ENCODE data around the gene NME9.

NME9 gene

DNA sequence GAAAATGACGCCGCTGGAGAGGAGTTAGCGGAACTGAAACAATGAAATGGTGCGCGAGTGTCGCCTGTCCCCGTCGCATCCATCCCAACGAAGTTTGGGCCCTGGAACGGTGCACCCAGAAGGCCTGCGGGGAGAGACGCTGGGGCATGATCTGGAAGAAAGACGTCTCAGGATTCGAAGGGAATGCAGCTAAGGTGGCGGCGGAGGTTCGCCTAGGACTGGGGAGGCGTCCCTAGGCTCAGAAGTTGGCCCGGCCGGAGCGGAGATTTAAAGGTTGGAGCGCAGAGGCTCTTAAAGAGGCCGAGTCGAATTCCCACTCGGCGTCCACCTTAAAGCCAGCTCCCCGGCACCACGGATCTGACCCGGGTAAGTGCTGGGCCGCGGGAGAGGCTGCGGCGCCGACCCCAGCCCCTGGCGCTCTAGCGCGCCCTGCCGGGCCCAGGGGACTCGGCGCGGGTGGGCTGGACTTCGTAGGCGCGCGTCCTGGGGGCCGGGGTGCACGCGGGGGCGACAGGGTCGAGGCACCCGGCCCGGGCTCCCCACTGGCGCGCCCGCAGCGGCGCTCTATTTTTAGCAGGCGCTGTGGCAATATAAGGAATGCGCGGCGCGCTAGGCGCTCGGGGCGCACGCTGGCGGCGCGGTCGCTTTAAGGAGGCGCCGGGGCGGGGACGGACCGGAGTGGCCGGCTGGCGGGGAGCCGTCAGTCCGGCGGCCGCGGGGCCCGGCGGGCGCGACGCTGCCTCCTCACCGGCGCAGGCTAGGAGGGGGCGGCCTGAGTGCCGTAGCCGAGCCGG is 18.5 kb upstream of the NME9 start, which contains the start of gene MRAS:
MRAS (plus strand) TSS at position 620 of the 794 bp plus-strand sequence. CDS start 24,305 bp downstream, outside the sequence.
- in situ Hi-C loops (cut with MboI; ENCODE audit: low pct_unique_long_range_greater_than_20kb, low sequenced_read_pairs, unreplicated experiment), result no loop called here
- TF ChIP-seq CTCF (IDR thresholded peaks at IDR 0.05; ENCODE audit: extremely low read depth, insufficient read depth, missing control alignments), result peak; percentile 14
- peak; percentile 60 for DNase-seq (ENCODE audit: low spot score)

- no peak for TF ChIP-seq CTCF (IDR thresholded peaks at IDR 0.05; ENCODE audit: extremely low read depth, insufficient read depth, missing control alignments)
- in situ Hi-C loops (cut with MboI; ENCODE audit: low pct_unique_long_range_greater_than_20kb, low sequenced_read_pairs, unreplicated experiment), result no loop called here
- DNase-seq (ENCODE audit: low spot score), result no peak
Measured at GRCh38 chr3:138344754-138345153, 15.1 kb upstream of the NME9 start.

DNA sequence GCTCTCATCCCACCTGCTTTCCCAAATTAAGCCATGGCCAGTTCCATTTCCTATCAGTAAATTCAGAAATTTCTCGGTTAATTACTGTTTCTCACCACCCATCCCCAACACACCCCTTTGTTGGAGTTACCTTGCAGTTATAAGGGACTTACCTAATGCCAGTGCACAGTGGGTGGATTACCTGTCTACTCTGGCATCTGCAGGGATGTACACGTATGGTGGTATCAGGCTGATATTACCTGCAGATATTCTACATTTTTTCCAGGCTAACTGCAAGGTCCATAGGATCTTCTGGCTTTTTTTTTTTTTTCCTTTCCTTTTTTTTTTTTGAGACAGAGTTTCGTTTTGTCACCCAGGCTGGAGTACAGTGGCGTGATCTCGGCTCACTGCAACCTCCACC is 10.9 kb upstream of the NME9 start:
- in situ Hi-C loops (cut with MboI; ENCODE audit: low pct_unique_long_range_greater_than_20kb, low sequenced_read_pairs, unreplicated experiment), result no loop called here
- TF ChIP-seq CTCF (IDR thresholded peaks at IDR 0.05; ENCODE audit: extremely low read depth, insufficient read depth, missing control alignments), result no peak
- no peak for DNase-seq (ENCODE audit: low spot score)

- DNase-seq (ENCODE audit: low spot score), result no peak
- in situ Hi-C loops (cut with MboI; ENCODE audit: low pct_unique_long_range_greater_than_20kb, low sequenced_read_pairs, unreplicated experiment), result no loop called here
- TF ChIP-seq CTCF (IDR thresholded peaks at IDR 0.05; ENCODE audit: extremely low read depth, insufficient read depth, missing control alignments), result no peak
Measured at GRCh38 chr3:138338811-138339210, 9.2 kb upstream of the NME9 start.

GRCh38 chr3:138338244-138338643 is 8.6 kb upstream of the NME9 start:
- TF ChIP-seq CTCF (IDR thresholded peaks at IDR 0.05; ENCODE audit: extremely low read depth, insufficient read depth, missing control alignments), result no peak
- DNase-seq (ENCODE audit: low spot score), result no peak
- in situ Hi-C loops (cut with MboI; ENCODE audit: low pct_unique_long_range_greater_than_20kb, low sequenced_read_pairs, unreplicated experiment), result no loop called here

DNA sequence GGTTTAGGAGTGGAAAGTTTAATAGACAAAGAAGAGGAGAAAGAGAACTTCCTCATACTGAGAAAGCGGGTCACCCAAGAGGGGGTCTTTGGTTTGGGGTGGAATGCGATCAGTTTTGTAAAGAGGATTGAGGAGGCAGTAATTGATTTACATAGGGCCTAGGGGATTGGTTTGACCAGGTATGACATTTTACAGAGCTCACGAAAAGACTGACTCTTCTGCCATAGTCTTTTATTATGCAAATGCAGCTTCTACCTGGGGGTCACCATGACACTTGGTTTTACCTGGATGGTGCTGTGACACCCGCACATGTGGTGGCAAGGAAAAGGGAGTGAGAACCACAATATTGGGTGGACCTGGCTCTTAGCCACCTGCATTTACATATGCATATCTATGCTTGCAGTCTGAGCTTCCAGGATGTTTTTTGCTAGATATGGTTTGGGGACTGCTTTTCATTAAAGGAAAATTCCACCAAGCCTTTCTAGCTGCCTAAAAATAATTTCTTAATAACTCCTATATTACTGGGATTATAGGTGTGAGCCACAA is 6.9 kb upstream of the NME9 start:
- TF ChIP-seq CTCF (IDR thresholded peaks at IDR 0.05; ENCODE audit: extremely low read depth, insufficient read depth, missing control alignments), result no peak
- in situ Hi-C loops (cut with MboI; ENCODE audit: low pct_unique_long_range_greater_than_20kb, low sequenced_read_pairs, unreplicated experiment), result no loop called here
- DNase-seq (ENCODE audit: low spot score), result no peak

All from GM13977 (cell line).